HG03520 (cell line): Measurements from ENCODE around the gene COL5A1.

Experiments
- ATAC-seq: cut with Tn5 transposase; IDR thresholded peaks from one replicate; pipeline ENCODE4 v1.9.1; 2021; ENCODE audit warnings: mild to moderate bottlenecking, moderate library complexity; ENCODE audit not compliant: unreplicated experiment

The COL5A1 gene

DNA sequence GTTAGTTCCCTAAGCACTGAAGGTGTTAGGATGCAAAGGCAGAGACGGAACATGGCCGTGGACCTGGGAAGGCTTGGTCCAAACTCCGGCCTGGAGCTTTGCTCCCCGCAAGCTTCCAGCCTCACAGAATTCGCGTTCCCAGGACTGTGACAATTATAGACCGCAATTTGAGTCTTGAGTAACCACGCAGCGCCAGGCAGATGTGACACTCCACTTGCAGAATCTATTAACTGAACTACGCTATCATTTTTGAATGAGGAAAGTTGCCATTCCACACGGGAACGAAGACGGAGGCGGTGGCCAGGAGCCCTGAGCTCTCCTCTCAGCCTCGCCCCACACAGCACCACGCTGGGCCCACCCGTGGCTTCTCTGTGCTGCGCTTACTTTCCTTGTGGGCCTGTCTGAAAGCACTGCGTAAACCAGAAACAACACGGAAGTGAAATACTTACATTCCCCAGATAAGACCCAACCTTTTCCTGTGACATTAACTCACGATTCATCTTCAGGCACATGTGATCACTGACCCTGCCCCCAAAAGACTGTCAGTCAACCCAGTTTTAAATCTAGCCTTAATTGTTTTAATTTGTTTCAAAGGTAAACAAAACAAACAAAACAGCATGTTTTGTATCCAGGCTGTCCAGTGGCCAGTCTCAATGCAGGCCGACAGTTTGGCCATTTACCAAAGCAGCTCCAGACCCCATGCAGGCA is 16.1 kb upstream of the COL5A1 start:
- no peak for ATAC-seq

DNA sequence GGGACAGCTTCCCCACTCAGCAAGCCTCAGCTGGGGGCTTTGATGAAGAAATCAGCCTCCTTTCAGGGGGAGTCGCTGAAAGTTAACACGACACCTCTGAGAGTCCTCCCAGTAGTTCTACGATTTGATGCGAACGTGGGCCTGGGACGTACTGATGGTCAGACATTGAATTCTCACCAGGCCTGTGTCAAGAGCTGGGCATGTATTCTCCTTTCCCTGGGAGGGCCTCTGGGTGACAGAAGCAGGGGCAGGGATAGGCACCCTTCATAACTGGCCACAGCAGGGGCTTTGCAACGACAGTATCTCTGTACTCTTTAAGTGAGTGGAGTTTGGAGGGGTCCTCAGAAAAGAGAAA is 15.6 kb upstream of the COL5A1 start:
- no peak for ATAC-seq

DNA sequence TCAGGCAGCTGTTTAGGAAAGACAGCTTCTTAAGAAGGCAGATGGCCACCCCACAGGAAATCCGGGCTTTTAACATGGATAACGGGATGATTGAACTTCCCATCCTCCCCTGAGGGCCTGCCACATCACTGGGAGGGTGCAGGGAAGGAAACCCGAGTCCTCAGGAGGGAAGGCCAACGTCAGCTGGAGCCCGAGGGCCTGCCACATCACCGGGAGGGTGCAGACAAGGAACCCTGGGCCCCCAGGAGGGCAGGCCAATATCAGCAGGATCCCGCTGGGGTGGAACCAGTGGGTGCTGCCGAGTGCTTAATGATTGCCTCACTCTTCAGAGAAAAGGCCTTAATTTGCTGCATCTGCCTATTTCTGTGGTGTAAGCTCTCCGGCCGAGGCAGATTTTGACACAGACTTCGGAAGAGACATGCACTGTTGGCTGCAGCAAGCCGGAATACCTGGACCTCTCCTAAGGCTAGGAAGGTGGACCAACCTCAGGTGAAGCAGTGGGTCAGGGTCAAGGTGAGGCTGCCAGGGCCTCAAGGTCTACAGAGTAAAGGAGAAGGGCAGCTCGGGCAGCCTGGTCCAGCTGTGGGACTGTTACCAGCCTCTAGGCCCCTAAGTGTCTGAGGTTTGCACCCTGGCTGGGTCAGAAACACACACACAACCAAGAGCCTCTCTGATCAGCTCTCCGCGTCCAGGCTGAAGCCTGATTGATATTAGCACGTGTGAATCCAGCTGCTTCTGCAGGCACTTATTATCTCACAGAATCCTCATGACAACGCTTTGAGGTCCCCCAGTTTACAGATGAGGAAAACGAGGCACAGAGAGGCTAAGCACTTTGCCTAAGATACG is 14.8 kb upstream of the COL5A1 start:
- no peak for ATAC-seq

- no peak for ATAC-seq
Observed at GRCh38 chr9:134627417-134628353, 13.9 kb upstream of the COL5A1 start.

- no peak for ATAC-seq
Observed at GRCh38 chr9:134628354-134628736, 13.3 kb upstream of the COL5A1 start.

- ATAC-seq, result no peak
Observed at GRCh38 chr9:134629061-134629585, 12.5 kb upstream of the COL5A1 start.

- no peak for ATAC-seq
Observed at GRCh38 chr9:134629586-134630392, 11.8 kb upstream of the COL5A1 start.

DNA sequence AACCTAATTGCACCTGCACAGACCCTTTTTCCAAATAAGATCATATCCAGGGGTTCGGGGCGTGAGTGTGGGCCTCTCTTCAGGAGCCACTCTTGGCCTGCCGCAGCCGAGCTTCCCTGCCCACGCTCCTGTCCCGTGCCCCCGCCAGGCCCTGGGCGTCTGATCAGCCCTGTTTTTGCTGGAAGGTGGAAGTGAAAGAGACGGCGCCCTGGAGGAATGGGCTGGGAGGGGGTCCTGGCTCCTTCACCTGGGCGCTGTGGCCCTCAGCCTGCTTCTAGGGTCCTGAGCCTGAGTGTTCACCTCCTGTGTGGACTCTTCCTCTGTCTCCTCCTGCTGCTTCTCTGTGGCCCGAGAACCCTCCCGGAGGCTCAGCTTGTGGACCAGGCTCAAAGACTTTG is 11.2 kb upstream of the COL5A1 start:
- no peak for ATAC-seq

DNA sequence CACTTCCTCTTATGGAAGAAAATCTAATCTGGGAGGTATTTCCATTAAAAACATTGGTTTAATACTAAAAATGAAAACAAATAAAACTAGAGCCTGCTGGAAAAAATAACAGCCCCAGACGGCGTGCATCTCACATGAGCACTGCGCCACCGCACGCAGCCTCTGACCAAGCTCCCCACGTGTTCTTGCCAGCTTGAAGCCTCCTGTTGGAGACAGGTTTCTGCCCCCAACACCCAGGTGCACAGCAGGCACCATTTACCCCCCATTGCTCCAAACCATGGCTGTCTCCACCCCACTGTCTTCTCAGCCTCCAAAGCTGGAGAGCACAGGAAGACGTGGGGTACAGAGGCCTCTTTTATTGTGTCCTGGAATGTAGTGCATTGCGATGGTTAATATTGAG is 10.7 kb upstream of the COL5A1 start:
- no peak for ATAC-seq

GRCh38 chr9:134631881-134632280 is 9.7 kb upstream of the COL5A1 start:
- no peak for ATAC-seq

DNA sequence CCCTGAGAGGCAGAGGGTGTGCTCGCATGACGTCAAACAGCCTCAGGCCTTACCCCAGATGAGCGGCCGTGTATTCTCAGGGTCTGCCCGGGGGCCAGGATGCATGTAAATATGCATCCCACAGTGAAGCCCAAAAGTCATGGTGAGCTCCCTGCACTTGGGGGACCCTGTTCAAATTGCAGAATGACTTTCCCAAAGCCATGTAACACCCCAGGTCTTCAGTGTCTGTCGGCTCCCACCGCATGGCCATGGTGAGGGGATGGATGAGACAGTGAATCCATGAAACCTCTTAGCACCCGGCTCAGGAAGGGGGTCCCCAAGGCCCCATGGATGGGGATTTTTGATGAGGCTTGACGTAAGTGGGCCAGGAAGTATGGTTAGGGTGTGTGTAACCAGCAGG is 9.3 kb upstream of the COL5A1 start:
- ATAC-seq, result no peak

DNA sequence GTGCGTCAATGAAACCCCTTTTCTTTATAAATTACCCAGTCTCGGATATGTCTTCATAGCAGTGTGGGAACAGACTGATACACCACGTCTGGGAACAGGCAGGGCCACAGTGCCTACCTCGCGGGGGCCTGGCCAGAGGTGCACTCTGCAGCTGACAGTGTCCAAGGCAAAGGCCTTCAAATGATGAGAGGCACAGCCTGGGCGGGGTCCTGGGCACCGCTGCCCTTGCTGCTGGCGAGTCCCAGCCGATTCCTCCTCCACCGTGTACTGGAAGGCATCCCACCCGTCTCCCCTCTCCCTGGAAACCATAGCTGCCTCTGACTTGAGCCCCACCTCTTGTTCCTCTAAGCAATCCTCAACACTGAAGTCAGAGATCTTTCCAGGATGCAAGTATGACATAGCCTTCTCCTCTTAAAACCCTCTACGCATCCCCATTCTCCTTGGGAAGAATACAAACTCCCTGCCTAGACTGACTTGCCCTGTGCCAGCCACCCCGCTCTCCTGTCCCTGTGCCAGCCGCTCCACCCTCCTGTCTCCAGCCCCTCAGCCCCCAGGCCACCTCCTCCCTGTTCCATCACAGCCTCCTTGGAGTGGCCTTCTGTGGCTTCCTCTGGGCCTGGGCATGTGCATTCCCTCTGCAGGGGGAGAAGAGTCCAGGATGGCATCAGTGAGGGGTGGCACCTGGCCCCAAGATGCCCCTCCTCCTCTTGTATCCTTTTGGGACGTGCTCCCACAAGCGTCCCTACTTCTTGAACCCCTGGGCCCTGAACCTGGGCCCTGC is 8.1 kb upstream of the COL5A1 start:
- ATAC-seq, result no peak

DNA sequence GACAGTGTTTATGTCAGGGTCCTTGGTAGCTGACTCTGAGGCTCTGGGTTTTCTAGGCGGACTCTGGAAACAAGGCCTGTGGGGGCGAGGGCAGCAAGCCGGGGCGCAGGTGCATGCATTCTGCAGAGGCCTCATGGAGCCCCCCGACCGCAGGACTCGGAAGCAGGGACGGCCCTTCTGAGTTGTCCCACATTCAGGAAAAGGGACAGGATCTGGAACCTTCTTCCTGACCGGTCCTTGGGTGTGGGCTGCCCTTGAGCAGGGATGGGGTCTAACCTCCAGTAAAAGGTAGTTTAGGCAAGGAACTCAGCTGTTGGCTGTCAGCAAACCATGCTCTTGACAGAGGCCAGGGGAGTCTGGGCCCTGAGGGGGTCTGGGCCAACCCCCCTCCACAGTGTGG is 7.4 kb upstream of the COL5A1 start:
- no peak for ATAC-seq

- ATAC-seq, result no peak
Observed at GRCh38 chr9:134634667-134635230, 6.9 kb upstream of the COL5A1 start.

- no peak for ATAC-seq
Observed at GRCh38 chr9:134635351-134636148, 6.1 kb upstream of the COL5A1 start.

DNA sequence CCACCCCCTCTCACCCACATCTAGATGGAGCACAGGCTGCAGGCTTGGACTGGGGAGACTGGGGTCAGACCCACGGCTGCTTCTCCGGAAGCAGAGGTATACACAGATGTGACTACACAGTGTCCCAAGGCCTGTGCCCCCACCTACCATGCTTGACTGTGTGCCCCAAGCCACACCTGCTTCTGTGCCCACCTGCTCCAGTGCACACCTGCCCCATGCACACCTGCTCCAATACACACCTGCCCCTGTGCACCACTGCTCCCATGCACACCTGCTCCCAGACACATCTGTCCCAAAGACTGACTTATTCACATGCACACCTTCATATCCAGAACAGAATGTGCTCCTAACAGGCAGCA is 5.5 kb upstream of the COL5A1 start:
- ATAC-seq, result no peak

- no peak for ATAC-seq
Observed at GRCh38 chr9:134637241-134637640, 4.4 kb upstream of the COL5A1 start.

- no peak for ATAC-seq
Observed at GRCh38 chr9:134637696-134638501, 3.7 kb upstream of the COL5A1 start.
